Common myeloid progenitor, CD34-positive (primary cell): ENCODE results near the gene RER1.

ENCODE experiments used
- CTCF ChIA-PET: fragments of 350-600 bp; sonication (Branson Sonifier 250); formaldehyde crosslinking; loops from one replicate; lab custom pipeline; 2021; ENCODE audit warnings: antibody characterized with exemption; lab: Charles Lee
- POLR2A ChIA-PET: fragments of 350-600 bp; sonication (Branson Sonifier 250); formaldehyde crosslinking; loops from one replicate; lab custom pipeline; 2021; ENCODE audit warnings: antibody characterized with exemption; lab: Charles Lee
- DNase-seq, 3 donors: peaks; one replicate each; pipeline versions ENCODE4 v3.0.0 to v3.0.0-alpha.2; 2013
- H3K27ac ChIP-seq, 2 experiments: 1 replicate in 1 of 2; 2 replicates in 1 of 2; pipeline ENCODE4 v1.7.0; 2013; ENCODE audit warnings: inconsistent platforms in 2 of 2, low read length in 2 of 2, mild to moderate bottlenecking in 2 of 2, low read depth in 1 of 2, moderate library complexity in 1 of 2; ENCODE audit not compliant: severe bottlenecking in 2 of 2, insufficient read depth in 1 of 2, poor library complexity in 1 of 2
- H3K27me3 ChIP-seq, 5 experiments: replicated peaks in 2 of 5; 1 replicate in 3 of 5; 2 replicates in 2 of 5; pipeline versions ENCODE4 v1.6.1 to v1.7.0; 2013; ENCODE audit warnings: low read length in 4 of 5, mild to moderate bottlenecking in 2 of 5, moderate library complexity in 2 of 5, inconsistent platforms in 1 of 5; ENCODE audit not compliant: insufficient read depth in 5 of 5, control insufficient read depth in 4 of 5
- H3K36me3 ChIP-seq, 4 experiments: 1 replicate in 2 of 4; 2 replicates in 2 of 4; pipeline versions ENCODE4 v1.6.1 to v1.7.0; 2013; ENCODE audit warnings: low read length in 3 of 4, control low read depth in 1 of 4, mild to moderate bottlenecking in 1 of 4; ENCODE audit not compliant: control insufficient read depth in 4 of 4, insufficient read depth in 4 of 4
- H3K4me1 ChIP-seq, 4 experiments: 1 replicate in 3 of 4; 2 replicates in 1 of 4; pipeline versions ENCODE4 v1.6.1 to v1.7.1; 2013; ENCODE audit warnings: low read length in 3 of 4, mild to moderate bottlenecking in 3 of 4, control low read depth in 1 of 4, inconsistent platforms in 1 of 4, moderate library complexity in 1 of 4; ENCODE audit not compliant: control insufficient read depth in 4 of 4, insufficient read depth in 4 of 4; ENCODE audit errors: control extremely low read depth in 1 of 4
- H3K4me3 ChIP-seq, 7 experiments: 1 replicate in 4 of 7; 2 replicates in 3 of 7; pipeline versions ENCODE4 v1.5.1 to v1.7.0; 2013; ENCODE audit warnings: mild to moderate bottlenecking in 7 of 7, low read length in 6 of 7, moderate library complexity in 6 of 7, inconsistent platforms in 2 of 7, low read depth in 2 of 7, control low read depth in 1 of 7; ENCODE audit not compliant: insufficient read depth in 4 of 7, control insufficient read depth in 1 of 7; ENCODE audit errors: extremely low read depth in 1 of 7
- H3K9me3 ChIP-seq, 5 experiments: 1 replicate in 4 of 5; 2 replicates in 1 of 5; pipeline versions ENCODE4 v1.6.1 to v1.7.1; 2013; ENCODE audit warnings: low read length in 4 of 5, mild to moderate bottlenecking in 2 of 5, inconsistent platforms in 1 of 5, low read depth in 1 of 5, moderate library complexity in 1 of 5; ENCODE audit not compliant: control insufficient read depth in 4 of 5, insufficient read depth in 2 of 5; ENCODE audit errors: control extremely low read depth in 1 of 5
- WGBS: methylation state at CpG from one replicate; pipeline ENCODE4 v1.1.5; 2013; ENCODE audit not compliant: insufficient coverage; 5-methylcytosine and 5-hydroxymethylcytosine counted together

RER1 gene

DNA sequence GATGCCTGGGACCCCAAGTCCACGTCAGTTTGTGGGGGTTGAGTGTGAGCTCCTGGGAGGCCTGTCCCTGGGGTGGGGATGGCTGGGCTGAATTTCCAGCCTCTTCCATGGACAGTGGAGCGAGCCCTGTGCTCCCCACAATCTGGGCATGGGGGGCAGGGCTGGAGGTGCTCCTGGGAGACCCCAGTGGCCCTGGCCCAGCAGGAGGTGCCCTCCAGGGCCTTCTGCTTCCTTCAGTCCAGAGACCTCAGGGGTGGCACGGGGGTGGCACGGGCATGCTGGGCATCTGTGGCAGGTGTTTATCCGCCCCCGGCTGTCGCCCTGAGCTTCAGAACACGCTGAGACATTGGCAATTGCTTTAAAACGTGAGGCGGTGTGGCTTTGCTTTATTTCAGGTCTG lies 41.1 kb upstream of the RER1 start:
- DNase-seq = no peak
- CTCF ChIA-PET = no interaction called here
- H3K9me3 ChIP-seq = no peaks in the 10 kb centered on the region
- no peaks in the 10 kb centered on the region for H3K27me3 ChIP-seq
- POLR2A ChIA-PET = no interaction called here
- no peaks in the 10 kb centered on the region for H3K4me1 ChIP-seq
- WGBS = 97% methylated on average over 9 of the region's 10 CpGs
- no peak overlapping the region for H3K27ac ChIP-seq
- H3K36me3 ChIP-seq = no peaks in the 10 kb centered on the region
- no peak overlapping the region for H3K4me3 ChIP-seq

GRCh38 chr1:2350911-2351655 lies 40.6 kb upstream of the RER1 start:
- no peaks in the 10 kb centered on the region for H3K27me3 ChIP-seq

GRCh38 chr1:2351723-2352122 lies 39.9 kb upstream of the RER1 start:
- Histone ChIP-seq H3K27ac (no peak overlapping the region), H3K9me3 (no peaks in the 10 kb centered on the region), H3K36me3 (no peaks in the 10 kb centered on the region), H3K4me3 (no peak overlapping the region), H3K4me1 (no peaks in the 10 kb centered on the region), H3K27me3 (no peaks in the 10 kb centered on the region)
- CTCF ChIA-PET = no interaction called here
- DNase-seq = no peak
- POLR2A ChIA-PET = no interaction called here
- WGBS = 97% methylated on average over 7 of the region's 8 CpGs

More at GRCh38 chr1:2350911-2351655, 40.6 kb upstream of the RER1 start:
- no peaks in the 10 kb centered on the region for H3K36me3 ChIP-seq
- DNase-seq = no peak
- no peaks in the 10 kb centered on the region for H3K4me1 ChIP-seq
- POLR2A ChIA-PET = no interaction called here
- CTCF ChIA-PET = no interaction called here
- no peak overlapping the region for H3K27ac ChIP-seq
- no peak overlapping the region for H3K4me3 ChIP-seq
- no peaks in the 10 kb centered on the region for H3K9me3 ChIP-seq
- 95% methylated on average over 21 of the region's 31 CpGs for WGBS

DNA sequence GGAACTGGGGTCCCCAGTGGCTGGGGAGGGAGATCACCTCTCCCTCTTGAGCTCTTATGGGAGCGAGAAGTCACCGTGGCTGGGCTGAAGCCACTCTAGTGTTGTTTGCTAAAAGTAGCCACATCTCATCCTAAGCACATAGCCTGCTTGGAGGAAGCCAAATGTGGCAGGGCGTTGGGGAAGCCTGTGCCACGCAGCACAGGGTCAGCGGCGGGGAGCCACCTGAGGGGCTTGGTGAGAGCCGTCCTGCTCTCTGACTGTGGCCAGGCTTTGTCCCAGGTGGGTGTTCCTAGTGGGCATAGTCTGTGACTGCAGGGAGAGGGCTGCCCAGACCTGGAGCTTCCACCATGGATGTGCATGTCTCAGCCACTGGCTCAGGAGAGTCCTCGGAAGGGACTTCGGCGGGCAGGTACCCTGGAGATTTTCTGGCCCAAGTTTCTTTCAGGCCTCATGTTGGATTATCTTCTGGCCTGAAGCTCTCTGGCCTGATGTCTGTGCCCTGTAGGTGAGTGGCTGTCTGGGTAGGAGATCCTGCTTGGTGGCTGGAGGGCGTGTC lies 39.2 kb upstream of the RER1 start:
- H3K4me1 ChIP-seq = no peaks in the 10 kb centered on the region
- 85% methylated on average over 7 of the region's 11 CpGs for WGBS
- no peak for DNase-seq

GRCh38 chr1:2352897-2353550 lies 38.6 kb upstream of the RER1 start:
- DNase-seq = no peak
- Histone ChIP-seq H3K4me3 (no peak overlapping the region), H3K36me3 (no peaks in the 10 kb centered on the region), H3K27ac (no peak overlapping the region), H3K4me1 (no peaks in the 10 kb centered on the region), H3K27me3 (no peaks in the 10 kb centered on the region), H3K9me3 (no peaks in the 10 kb centered on the region)
- 96% methylated on average over 21 of the region's 21 CpGs for WGBS
- ChIA-PET CTCF (no interaction called here), POLR2A (no interaction called here)

More for the DNA sequence above, 39.2 kb upstream of the RER1 start:
- Histone ChIP-seq H3K36me3 (no peaks in the 10 kb centered on the region), H3K4me3 (no peak overlapping the region), H3K9me3 (no peaks in the 10 kb centered on the region), H3K27ac (no peak overlapping the region), H3K27me3 (no peaks in the 10 kb centered on the region)
- CTCF ChIA-PET = no interaction called here
- POLR2A ChIA-PET = no interaction called here

DNA sequence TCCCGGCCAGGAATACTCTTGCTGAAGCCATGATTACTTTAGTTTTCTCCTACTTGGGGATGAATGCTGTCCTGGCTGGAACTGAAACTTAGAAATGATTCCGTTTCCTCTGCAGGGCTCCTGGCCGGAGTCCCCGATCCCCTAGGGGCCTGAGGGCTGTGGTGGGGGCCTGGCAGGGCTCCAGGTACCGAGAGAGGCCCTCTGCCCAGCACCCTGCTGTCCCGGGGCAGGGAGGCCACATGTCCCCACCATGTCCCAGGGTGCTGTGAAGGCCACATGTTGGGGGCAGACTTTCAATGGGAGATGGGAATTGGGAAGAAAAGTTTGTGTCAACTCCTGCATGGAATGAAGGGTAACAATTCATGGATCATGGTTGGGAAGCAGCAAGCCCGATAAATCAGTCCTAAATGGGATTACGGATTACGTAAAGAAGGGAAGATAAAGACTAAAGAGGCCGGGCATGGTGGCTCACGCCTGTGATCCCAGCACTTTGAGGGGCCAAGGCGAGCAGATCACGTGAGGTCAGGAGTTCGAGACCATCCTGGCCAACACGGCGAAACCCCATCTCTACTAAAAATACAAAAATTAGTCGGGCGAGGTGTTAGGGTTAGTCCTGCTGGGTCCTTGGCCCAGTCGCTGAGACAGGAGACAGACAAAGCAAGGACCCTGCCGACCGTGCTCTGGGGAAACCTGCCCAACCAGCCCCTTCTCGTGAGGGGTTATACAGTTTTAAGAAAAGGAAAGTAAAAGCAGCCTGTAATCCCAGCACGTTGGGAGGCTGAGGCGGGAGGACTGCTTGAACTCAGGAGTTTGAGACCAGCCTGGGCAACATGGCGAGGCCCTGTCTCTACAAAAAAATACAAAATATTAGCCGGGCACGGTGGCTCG lies 37.8 kb upstream of the RER1 start:
- DNase-seq = no peak
- Histone ChIP-seq H3K36me3 (no peaks in the 10 kb centered on the region), H3K4me1 (no peaks in the 10 kb centered on the region), H3K27ac (no peak overlapping the region), H3K9me3 (no peaks in the 10 kb centered on the region), H3K4me3 (no peak overlapping the region), H3K27me3 (no peaks in the 10 kb centered on the region)
- ChIA-PET POLR2A (no interaction called here), CTCF (no interaction called here)
- 93% methylated on average over 26 of the region's 28 CpGs for WGBS
